NCI-H526 treated with DMSO at 0.1 percent for 48 hours (cell line): ENCODE results near the gene HRH3.

Experiments
- DNase-seq: peaks from one replicate; lab custom pipeline; 2025; lab: John Stamatoyannopoulos, UW

Gene HRH3

GRCh38 chr20:62243906-62244515 lies 23.9 kb upstream of the HRH3 start:
- DNase-seq = no peak

- no peak for DNase-seq
Observed at GRCh38 chr20:62243106-62243505, 23.0 kb upstream of the HRH3 start.

GRCh38 chr20:62242176-62242575 lies 22.1 kb upstream of the HRH3 start:
- no peak for DNase-seq

- DNase-seq = no peak
Observed at GRCh38 chr20:62241506-62241905, 21.4 kb upstream of the HRH3 start.

- no peak for DNase-seq
Observed at GRCh38 chr20:62240020-62240685, 20.1 kb upstream of the HRH3 start.

- no peak for DNase-seq
Observed at GRCh38 chr20:62239278-62239879, 19.3 kb upstream of the HRH3 start.

GRCh38 chr20:62238569-62239277 lies 18.6 kb upstream of the HRH3 start:
- DNase-seq = peak; percentile 3

- DNase-seq = peak; percentile 98
Observed at GRCh38 chr20:62237801-62238568, 17.9 kb upstream of the HRH3 start, which contains the start of gene OSBPL2. TSS of gene OSBPL2 (plus strand) at chr20:62238521. CDS start at chr20:62256185, 17,664 bp downstream.

- DNase-seq = no peak
Observed at GRCh38 chr20:62237514-62237800, 17.4 kb upstream of the HRH3 start.

- DNase-seq = no peak
Observed at GRCh38 chr20:62236766-62237513, 16.9 kb upstream of the HRH3 start.

GRCh38 chr20:62236200-62236599 lies 16.1 kb upstream of the HRH3 start:
- DNase-seq = no peak

GRCh38 chr20:62235777-62236157 lies 15.7 kb upstream of the HRH3 start:
- no peak for DNase-seq

- DNase-seq = no peak
Observed at GRCh38 chr20:62235001-62235776, 15.1 kb upstream of the HRH3 start.

- DNase-seq = no peak
Observed at GRCh38 chr20:62234339-62234738, 14.3 kb upstream of the HRH3 start.

- DNase-seq = no peak
Observed at GRCh38 chr20:62233684-62234083, 13.6 kb upstream of the HRH3 start.

GRCh38 chr20:62232770-62233645 lies 12.9 kb upstream of the HRH3 start:
- no peak for DNase-seq

GRCh38 chr20:62232194-62232593 lies 12.1 kb upstream of the HRH3 start:
- DNase-seq = no peak

GRCh38 chr20:62231292-62231691 lies 11.2 kb upstream of the HRH3 start:
- DNase-seq = no peak

GRCh38 chr20:62230696-62231095 lies 10.6 kb upstream of the HRH3 start:
- DNase-seq = no peak

- no peak for DNase-seq
Observed at GRCh38 chr20:62230276-62230675, 10.2 kb upstream of the HRH3 start.
